Measurements from ENCODE around the gene PHLPP1. TPM values are rescaled to one million over a fixed set of nuclear protein-coding genes. Genes with fewer than 3 reads are reported as not detected.

The PHLPP1 gene
- total RNA-seq, 1 experiment from 2014 or later: 13.7 TPM

DNA sequence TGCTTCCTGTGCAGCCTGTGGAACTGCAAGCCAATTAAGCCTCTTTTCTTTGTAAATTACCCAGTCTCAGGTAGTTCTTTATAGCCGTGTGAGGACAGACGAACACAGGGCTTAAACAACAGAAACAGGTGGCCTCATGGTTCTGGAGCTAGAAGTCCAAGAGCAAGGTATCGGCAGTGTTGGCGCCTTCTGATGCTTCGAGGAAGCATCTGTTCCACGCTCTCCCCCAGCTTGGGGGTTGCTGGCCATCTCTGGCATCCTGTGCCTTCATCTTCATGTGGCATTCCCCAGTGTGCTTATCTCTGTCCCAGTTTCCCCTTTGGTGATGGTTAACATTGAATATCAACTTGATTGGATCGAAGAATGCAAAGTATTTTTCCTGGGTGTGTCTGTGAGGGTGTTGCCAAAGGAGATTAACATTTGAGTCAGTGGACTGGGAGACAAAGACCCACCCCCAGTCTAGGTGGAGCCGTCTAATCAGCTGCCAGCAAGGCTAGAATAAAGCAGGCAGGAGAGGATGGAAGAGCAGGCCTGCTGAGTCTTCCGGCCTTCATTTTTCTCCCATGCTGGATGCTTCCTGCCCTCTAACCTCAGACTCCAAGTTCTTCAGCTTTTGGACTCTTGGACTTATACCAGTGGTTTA is 287.6 kb downstream of the PHLPP1 start:
- H3K4me1 ChIP-seq (ENCODE audit: insufficient read depth, low read length, poor library complexity, severe bottlenecking): no peaks in the 10 kb centered on the region
- H3K4me3 ChIP-seq (ENCODE audit: low read depth, low read length, poor library complexity, severe bottlenecking): no peak overlapping the region
- ChIA-PET CTCF (no interaction called here), POLR2A (ENCODE audit: low non-redundant PET) (no interaction called here)
- H3K36me3 ChIP-seq (ENCODE audit: insufficient read depth, low read length, poor library complexity, severe bottlenecking): no peaks in the 10 kb centered on the region
- no peak overlapping the region for H3K27ac ChIP-seq (ENCODE audit: low read depth, low read length, poor library complexity, severe bottlenecking)
- no peak for DNase-seq (ENCODE audit: low spot score)
- BruUV-seq (replicated peaks): no TSS peak
- no peaks in the 10 kb centered on the region for H3K27me3 ChIP-seq (replicated peaks; ENCODE audit: insufficient read depth, low read depth, low read length, poor library complexity)
- TF ChIP-seq CTCF (conservative IDR thresholded peaks at IDR 0.05; ENCODE audit: low read depth, low read length) (no peak), EZH2 (IDR thresholded peaks at IDR 0.05; ENCODE audit: borderline replicate concordance, low read depth, low read length, poor library complexity, severe bottlenecking) (no peak)
- intact Hi-C loops (cut with micrococcal nuclease; ENCODE audit: unreplicated experiment): no loop called here
- no peaks in the 10 kb centered on the region for H3K9me3 ChIP-seq (ENCODE audit: low read depth, low read length, poor library complexity, severe bottlenecking)

GRCh38 chr18:63003899-63004298 is 288.6 kb downstream of the PHLPP1 start:
- Histone ChIP-seq H3K4me3 (ENCODE audit: low read depth, low read length, poor library complexity, severe bottlenecking) (no peak overlapping the region), H3K36me3 (ENCODE audit: insufficient read depth, low read length, poor library complexity, severe bottlenecking) (no peaks in the 10 kb centered on the region), H3K9me3 (ENCODE audit: low read depth, low read length, poor library complexity, severe bottlenecking) (no peaks in the 10 kb centered on the region), H3K27ac (ENCODE audit: low read depth, low read length, poor library complexity, severe bottlenecking) (no peak overlapping the region), H3K27me3 (replicated peaks; ENCODE audit: insufficient read depth, low read depth, low read length, poor library complexity) (no peaks in the 10 kb centered on the region), H3K4me1 (ENCODE audit: insufficient read depth, low read length, poor library complexity, severe bottlenecking) (no peaks in the 10 kb centered on the region)
- DNase-seq (ENCODE audit: low spot score): no peak
- TF ChIP-seq EZH2 (IDR thresholded peaks at IDR 0.05; ENCODE audit: borderline replicate concordance, low read depth, low read length, poor library complexity, severe bottlenecking): no peak
- intact Hi-C loops (cut with micrococcal nuclease; ENCODE audit: unreplicated experiment): no loop called here
- BruUV-seq (replicated peaks): no TSS peak
- ChIA-PET CTCF (no interaction called here), POLR2A (ENCODE audit: low non-redundant PET) (no interaction called here)

- H3K4me1 ChIP-seq (ENCODE audit: insufficient read depth, low read length, poor library complexity, severe bottlenecking): no peaks in the 10 kb centered on the region
- no peaks in the 10 kb centered on the region for H3K36me3 ChIP-seq (ENCODE audit: insufficient read depth, low read length, poor library complexity, severe bottlenecking)
- ChIA-PET POLR2A (ENCODE audit: low non-redundant PET) (no interaction called here), CTCF (interaction anchor here (0.6 kb wide), 1 partner anchor 11 kb away, joined by 4 read pairs; no protein-coding TSS in a partner anchor)
- TF ChIP-seq CTCF (conservative IDR thresholded peaks at IDR 0.05; ENCODE audit: low read depth, low read length): no peak
- no peak for TF ChIP-seq EZH2 (IDR thresholded peaks at IDR 0.05; ENCODE audit: borderline replicate concordance, low read depth, low read length, poor library complexity, severe bottlenecking)
- H3K27ac ChIP-seq (ENCODE audit: low read depth, low read length, poor library complexity, severe bottlenecking): no peak overlapping the region
- no TSS peak for BruUV-seq (replicated peaks)
- DNase-seq (ENCODE audit: low spot score): no peak
- no peaks in the 10 kb centered on the region for H3K27me3 ChIP-seq (replicated peaks; ENCODE audit: insufficient read depth, low read depth, low read length, poor library complexity)
- intact Hi-C loops (cut with micrococcal nuclease; ENCODE audit: unreplicated experiment): no loop called here
- H3K4me3 ChIP-seq (ENCODE audit: low read depth, low read length, poor library complexity, severe bottlenecking): no peak overlapping the region
- no peaks in the 10 kb centered on the region for H3K9me3 ChIP-seq (ENCODE audit: low read depth, low read length, poor library complexity, severe bottlenecking)
Observed at GRCh38 chr18:63004466-63005089, 289.2 kb downstream of the PHLPP1 start.
